ENCODE measurements around the gene HNRNPLL. TPM values are rescaled to one million over a fixed set of nuclear protein-coding genes. Genes with fewer than 3 reads are reported as not detected.
A peak's percentile ranks its signal among the peaks of the same experiment; 100 is the strongest.
"Not testable (repeated sequence)": the region's sequence is repeated elsewhere in the genome, so short reads cannot be mapped to it uniquely, and the experiment has no call there.

HNRNPLL gene
- total and polyA plus RNA-seq, 3 donors from 2014 or later: 82.0 to 107 (median 85.1) TPM

GRCh38 chr2:38613849-38614213, 11.1 kb upstream of the HNRNPLL start:
- no peak for TF ChIP-seq POLR2A (IDR thresholded peaks at IDR 0.05)
- TF ChIP-seq CTCF (IDR thresholded peaks at IDR 0.05): no peak
- intact Hi-C loops (cut with DNase I; ENCODE audit: low total_unique reads): loop anchor here (10.0 kb wide), 1 partner anchor 51 kb away; the partner anchor contains the start of gene GALM
- Histone ChIP-seq H3K9me3 (no peaks in the 10 kb centered on the region), H3K4me3 (no peak overlapping the region), H3K27ac (peak overlapping the region; percentile 23 to 26), H3K36me3 (ENCODE audit: low read depth, missing control alignments) (no peaks in the 10 kb centered on the region), H3K27me3 (no peaks in the 10 kb centered on the region), H3K4me1 (peaks cover 8% of the 10 kb centered on the region)
- WGBS, 2 donors: 49 to 66% methylated on average over 3 of the region's 3 CpGs
- DNase-seq: no peak

GRCh38 chr2:38613126-38613848, 10.6 kb upstream of the HNRNPLL start:
- Histone ChIP-seq H3K27ac (peak overlapping the region; percentile 23 to 26), H3K27me3 (no peaks in the 10 kb centered on the region), H3K9me3 (no peaks in the 10 kb centered on the region), H3K4me1 (peaks cover 8% of the 10 kb centered on the region), H3K36me3 (ENCODE audit: low read depth, missing control alignments) (no peaks in the 10 kb centered on the region), H3K4me3 (no peak overlapping the region)
- intact Hi-C loops (cut with DNase I; ENCODE audit: low total_unique reads): loop anchor here (10.0 kb wide), 1 partner anchor 52 kb away; the partner anchor contains the start of gene GALM
- no peak for TF ChIP-seq POLR2A (IDR thresholded peaks at IDR 0.05)
- TF ChIP-seq CTCF (IDR thresholded peaks at IDR 0.05): no peak
- no peak for DNase-seq
- 35 to 55% methylated on average over 10 of the region's 10 CpGs for WGBS, 2 donors

- DNase-seq: no peak
- peaks cover 8% of the 10 kb centered on the region for H3K4me1 ChIP-seq
- intact Hi-C loops (cut with DNase I; ENCODE audit: low total_unique reads): loop anchor here (10.0 kb wide), 1 partner anchor 54 kb away; the partner anchor contains the start of gene GALM
- H3K4me3 ChIP-seq: no peak overlapping the region
- no peaks in the 10 kb centered on the region for H3K36me3 ChIP-seq (ENCODE audit: low read depth, missing control alignments)
- H3K27me3 ChIP-seq: no peaks in the 10 kb centered on the region
- H3K9me3 ChIP-seq: no peaks in the 10 kb centered on the region
- no peak overlapping the region for H3K27ac ChIP-seq
- WGBS, 2 donors: 79 to 80% methylated on average over 8 of the region's 8 CpGs
- no peak for TF ChIP-seq CTCF (IDR thresholded peaks at IDR 0.05)
Measured at GRCh38 chr2:38610851-38611801, 8.4 kb upstream of the HNRNPLL start.

- DNase-seq; H3K4me1 ChIP-seq; H3K27me3 ChIP-seq; H3K9me3 ChIP-seq; intact Hi-C loops (cut with DNase I; ENCODE audit: low total_unique reads); H3K36me3 ChIP-seq (ENCODE audit: low read depth, missing control alignments); H3K27ac ChIP-seq; H3K4me3 ChIP-seq: not testable (repeated sequence)
- WGBS, 2 donors: 93 to 100% methylated on average over 2 of the region's 2 CpGs
Measured at GRCh38 chr2:38609246-38609645, 6.5 kb upstream of the HNRNPLL start.

- H3K4me1 ChIP-seq: peaks cover 5% of the 10 kb centered on the region
- H3K9me3 ChIP-seq: no peaks in the 10 kb centered on the region
- no peak overlapping the region for H3K4me3 ChIP-seq
- H3K36me3 ChIP-seq (ENCODE audit: low read depth, missing control alignments): no peaks in the 10 kb centered on the region
- WGBS, 2 donors: 91 to 95% methylated on average over 2 of the region's 2 CpGs
- DNase-seq: no peak
- intact Hi-C loops (cut with DNase I; ENCODE audit: low total_unique reads): no loop called here
- H3K27ac ChIP-seq: no peak overlapping the region
- TF ChIP-seq CTCF (IDR thresholded peaks at IDR 0.05) (no peak), POLR2A (IDR thresholded peaks at IDR 0.05) (no peak)
- no peaks in the 10 kb centered on the region for H3K27me3 ChIP-seq
Measured at GRCh38 chr2:38608755-38609154, 6.0 kb upstream of the HNRNPLL start.

Data from testis (tissue), 3 donors.